Urothelium cell line (cell line): ENCODE measurements around the gene LGALS8.
A peak's percentile ranks its signal among the peaks of the same experiment; 100 is the strongest.
"Not testable (repeated sequence)": the region's sequence is repeated elsewhere in the genome, so short reads cannot be mapped to it uniquely, and the experiment has no call there.

Experiments used
- DNase-seq: peaks from one replicate; pipeline ENCODE4 v3.0.0; 2011; ENCODE audit warnings: low spot score, mixed read lengths
- FAIRE-seq: peaks from 2 replicates; lab custom pipeline; 2011; peaks lifted over from hg19 to GRCh38; lab: Jason Lieb, UNC

The LGALS8 gene

DNA sequence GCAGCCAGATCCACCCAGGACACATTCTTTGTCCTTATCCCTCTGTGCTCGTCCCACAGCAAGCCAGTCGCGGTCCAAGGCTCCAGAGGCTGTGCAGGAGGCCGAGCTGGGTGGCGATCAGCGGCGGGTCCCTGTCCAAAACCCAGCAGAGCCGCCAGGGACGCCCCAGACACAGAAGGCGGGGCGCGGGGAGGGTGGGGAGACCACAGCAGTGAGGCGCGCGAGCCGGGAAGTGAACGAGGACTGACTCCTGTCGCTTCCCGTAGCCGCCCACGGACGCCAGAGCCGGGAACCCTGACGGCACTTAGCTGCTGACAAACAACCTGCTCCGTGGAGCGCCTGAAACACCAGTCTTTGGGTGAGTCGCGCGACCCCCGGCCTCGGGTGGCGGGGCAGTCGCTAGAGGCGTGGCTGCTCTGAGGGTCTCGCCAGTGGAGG lies at the start of gene LGALS8:
Gene LGALS8 (plus strand): TSS at position 279 of the 438 bp plus-strand sequence. CDS start 2,089 bp downstream, outside the sequence.
- DNase-seq (peak; percentile 89), FAIRE-seq (no peak)

GRCh38 chr1:236476019-236476418 lies 47.8 kb upstream of the LGALS8 start:
- no peak for FAIRE-seq
- no peak for DNase-seq

GRCh38 chr1:236480758-236481436 lies 42.9 kb upstream of the LGALS8 start:
- DNase-seq (no peak), FAIRE-seq (no peak)

- DNase-seq (no peak), FAIRE-seq (no peak)
Observed at GRCh38 chr1:236484310-236484971, 39.3 kb upstream of the LGALS8 start.

GRCh38 chr1:236486356-236487002 lies 37.3 kb upstream of the LGALS8 start:
- DNase-seq (no peak), FAIRE-seq (no peak)

DNA sequence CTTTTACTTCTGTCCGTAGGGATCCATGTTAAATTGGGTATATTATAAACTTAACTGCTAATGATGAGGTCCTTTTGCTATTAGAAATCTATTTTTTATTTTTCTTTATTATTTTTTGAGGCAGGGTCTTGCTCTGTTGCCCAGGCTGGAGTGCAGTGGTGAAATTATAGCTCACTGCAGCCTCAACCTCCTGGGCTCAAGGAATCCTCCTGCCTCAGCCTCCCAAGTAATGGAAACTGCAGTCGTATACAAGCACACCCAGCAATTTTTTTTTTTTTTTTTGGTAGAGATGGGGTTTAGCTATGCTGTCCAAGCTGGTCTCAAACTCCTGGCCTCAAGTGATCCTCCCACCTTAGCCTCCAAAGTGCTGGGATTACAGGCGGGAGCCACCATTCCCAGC lies 34.6 kb upstream of the LGALS8 start:
- DNase-seq, FAIRE-seq: not testable (repeated sequence)

GRCh38 chr1:236489710-236490377 lies 33.9 kb upstream of the LGALS8 start:
- no peak for FAIRE-seq
- peak; percentile 62 for DNase-seq

DNA sequence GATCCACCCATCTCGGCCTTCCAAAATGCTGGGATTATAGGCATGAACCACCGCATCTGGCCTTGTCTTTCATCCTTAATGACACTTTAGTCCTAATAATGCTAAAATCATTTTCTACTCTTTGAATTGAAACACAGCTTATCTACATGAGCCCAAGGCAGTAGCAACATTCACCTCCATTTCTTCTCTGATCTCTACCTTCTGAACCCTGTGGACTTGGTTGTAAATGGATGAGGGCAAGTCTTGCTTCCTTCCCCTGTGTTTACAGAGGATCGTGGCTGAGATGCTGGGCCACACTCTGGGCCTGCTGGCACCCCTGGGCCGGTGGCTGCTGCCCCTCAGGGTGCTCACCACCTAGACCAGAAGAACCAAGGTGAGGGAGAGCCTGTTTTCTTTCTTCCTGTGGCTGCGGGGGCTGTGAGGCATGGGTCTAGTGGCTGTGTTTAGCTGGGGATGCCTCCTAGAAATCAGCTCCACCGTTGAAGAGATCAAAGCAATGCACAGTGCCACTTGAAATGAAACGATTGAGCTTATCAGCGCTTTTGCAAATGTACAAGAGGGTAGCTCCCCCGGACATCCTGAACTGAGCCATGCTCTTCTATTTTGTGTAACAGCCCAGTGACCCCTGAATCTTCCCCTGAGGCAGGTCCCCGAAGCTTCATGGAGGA lies 32.2 kb upstream of the LGALS8 start:
- FAIRE-seq (no peak), DNase-seq (no peak)

DNA sequence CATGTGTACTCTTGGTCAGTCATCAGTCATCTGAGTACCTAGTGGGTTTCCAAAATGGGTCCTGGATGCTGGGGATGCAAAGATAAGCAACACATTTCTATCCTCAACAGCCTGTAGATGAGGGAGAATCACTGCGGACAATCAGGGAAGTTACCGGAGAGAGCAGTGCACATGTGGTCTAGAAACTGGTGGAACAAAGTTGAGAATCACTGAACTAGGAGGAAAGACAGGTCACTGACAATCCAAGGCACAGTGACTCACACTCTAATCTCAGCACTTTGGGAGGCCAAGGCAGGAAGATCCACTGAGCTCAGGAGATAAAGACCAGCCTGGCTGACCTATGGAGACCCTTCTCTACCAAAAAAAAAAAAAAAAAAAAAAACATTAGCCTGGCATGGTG lies 31.4 kb upstream of the LGALS8 start:
- FAIRE-seq: no peak
- no peak for DNase-seq

GRCh38 chr1:236494082-236494481 lies 29.7 kb upstream of the LGALS8 start:
- DNase-seq: no peak
- FAIRE-seq: no peak

DNA sequence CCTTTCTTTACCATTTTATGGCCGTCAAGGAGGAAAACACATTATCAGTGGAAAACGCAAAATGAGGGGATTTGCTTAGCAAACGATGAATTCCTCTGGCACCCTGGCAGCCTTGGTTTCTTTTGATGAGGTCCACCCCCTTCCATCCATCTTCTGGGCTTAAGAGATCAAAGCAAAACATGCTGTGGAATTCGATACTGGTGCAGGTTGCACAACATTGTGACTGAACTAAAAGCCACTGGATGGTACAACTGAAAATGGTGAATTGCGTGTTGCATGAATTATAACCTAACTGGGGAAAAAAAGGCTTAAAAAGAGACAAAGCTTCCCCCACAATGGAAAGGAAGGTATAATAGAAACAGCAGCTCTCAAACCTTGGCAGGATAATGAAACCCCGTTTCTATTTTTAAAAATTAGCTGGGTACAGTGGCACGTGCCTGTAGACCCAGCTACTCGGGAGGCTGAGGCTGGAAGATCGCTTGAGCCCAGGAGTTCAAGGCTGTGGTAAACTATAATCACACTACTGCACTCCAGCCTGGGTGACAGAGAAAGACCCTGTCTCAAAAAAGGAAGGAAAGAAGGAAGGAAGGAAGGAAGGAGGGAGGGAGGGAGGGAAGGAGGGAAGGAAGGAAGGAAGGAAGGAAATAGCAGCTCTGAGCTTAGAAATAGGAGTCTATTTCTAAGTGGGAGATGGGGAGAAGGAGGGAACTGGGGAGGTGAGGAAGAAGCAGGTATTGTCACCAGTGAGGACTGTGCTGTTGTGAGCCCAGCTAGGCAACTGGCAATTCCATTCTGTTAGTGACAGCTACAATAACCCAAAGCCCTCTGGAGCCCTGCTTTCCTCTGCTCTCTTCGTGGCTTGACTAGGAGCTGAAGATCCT lies 29.0 kb upstream of the LGALS8 start:
- no peak for DNase-seq
- FAIRE-seq: no peak

GRCh38 chr1:236495467-236496112 lies 28.2 kb upstream of the LGALS8 start:
- DNase-seq (no peak), FAIRE-seq (no peak)

- FAIRE-seq (no peak), DNase-seq (no peak)
Observed at GRCh38 chr1:236497908-236498307, 25.9 kb upstream of the LGALS8 start.

DNA sequence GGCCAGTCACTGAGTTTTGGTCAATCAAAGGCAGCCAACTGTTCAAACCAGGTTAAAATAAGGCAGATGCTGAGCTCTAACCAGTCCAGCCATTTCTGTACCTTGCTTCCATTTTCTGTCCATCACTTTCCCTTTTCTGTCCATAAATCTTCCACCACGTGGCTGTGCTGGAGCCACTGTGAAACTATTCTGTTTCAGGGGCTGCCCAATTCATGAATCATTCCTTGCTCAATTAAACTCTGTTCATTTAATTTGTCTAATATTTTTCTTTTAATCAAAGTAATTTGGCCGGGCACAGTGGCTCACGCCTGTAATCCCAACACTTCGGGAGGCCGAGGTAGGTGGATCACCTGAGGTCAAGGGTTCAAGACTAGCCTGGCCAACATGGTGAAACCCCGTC lies 22.7 kb upstream of the LGALS8 start:
- FAIRE-seq (no peak), DNase-seq (no peak)

DNA sequence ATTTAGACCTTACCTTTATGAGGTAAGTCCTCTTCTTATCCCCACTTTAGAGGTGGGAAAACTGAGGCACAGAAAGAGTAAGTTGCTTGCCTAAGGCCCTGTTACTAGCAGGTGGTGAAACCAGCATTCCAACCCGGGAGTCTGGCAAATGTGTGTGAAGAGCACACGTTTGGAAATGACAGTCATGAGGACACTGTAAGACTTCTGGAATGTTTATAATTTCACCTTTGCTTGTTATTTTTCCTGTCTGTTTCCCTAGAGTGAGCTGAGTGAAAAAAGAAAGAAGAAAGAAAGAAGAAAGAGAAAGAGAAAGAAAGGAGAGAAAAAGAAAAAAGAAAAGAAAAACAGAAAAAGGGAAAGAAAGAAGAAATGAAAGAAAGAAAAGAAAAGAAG lies 21.2 kb upstream of the LGALS8 start:
- FAIRE-seq: no peak
- no peak for DNase-seq

GRCh38 chr1:236502972-236503639 lies 20.7 kb upstream of the LGALS8 start:
- DNase-seq (peak; percentile 65), FAIRE-seq (no peak)

DNA sequence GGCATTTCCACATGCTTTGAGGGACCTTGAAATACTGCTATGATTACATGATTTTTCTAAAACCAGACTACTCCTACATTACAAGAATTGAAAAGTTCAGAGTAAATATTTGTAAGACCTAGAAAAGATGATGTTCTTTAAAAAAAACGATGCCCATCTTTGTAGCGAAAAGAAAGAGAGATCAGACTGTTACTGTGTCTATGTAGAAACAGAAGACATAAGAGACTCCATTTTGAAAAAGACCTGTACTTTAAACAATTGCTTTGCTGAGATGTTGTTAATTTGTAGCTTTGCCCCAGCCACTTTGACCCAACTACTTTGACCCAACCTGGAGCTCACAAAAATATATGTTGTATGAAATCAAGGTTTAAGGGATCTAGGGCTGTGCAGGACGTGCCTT lies 19.4 kb upstream of the LGALS8 start:
- not testable (repeated sequence) for FAIRE-seq, DNase-seq

DNA sequence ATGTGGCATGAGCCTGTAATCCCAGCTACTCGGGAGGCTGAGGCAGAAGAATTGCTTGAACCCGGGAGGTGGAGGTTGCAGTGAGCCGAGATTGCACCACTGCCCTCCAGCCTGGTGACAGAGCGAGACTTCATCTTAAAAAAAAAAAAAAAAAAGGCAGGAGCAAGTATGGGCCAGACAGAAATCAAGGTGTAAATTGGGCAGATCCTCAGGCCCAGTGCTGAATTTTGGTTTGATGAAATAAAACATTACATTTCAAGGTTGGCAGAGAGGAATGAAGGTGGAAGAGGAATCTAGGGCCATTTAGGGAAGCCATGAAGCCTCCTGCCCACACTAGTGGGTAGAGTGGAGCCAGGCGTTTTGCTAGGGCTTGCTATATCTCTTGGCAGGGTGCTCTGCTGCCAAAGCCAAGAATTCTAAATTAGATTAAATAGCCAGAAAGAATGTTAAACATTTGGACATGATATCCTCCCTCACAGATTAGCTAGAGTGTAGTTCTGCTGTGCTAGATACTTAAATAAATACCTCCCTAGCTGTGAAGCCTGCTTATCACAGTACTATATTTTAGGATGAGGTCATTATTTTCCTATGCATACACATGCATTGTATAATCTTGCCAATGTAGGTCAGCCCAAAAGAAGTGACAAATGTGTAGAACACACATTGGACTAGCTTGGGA lies 16.6 kb upstream of the LGALS8 start:
- no peak for DNase-seq
- FAIRE-seq: no peak
